A673 (cell line): ENCODE measurements around the gene SLC8A2. TPM values are rescaled to one million over a fixed set of nuclear protein-coding genes. Genes with fewer than 3 reads are reported as not detected.

Experiments
- BruUV-seq: library from RNA; stranded (reverse); fragments of 400-500 nt; replicated peaks from 2 replicates; lab custom pipeline; 2021; lab: Mats Ljungman, UMichigan
- CTCF ChIA-PET: fragments of 300-600 bp; sonication (Branson Sonifier 250); formaldehyde crosslinking; loops from one replicate; lab custom pipeline; 2022; ENCODE audit warnings: antibody characterized with exemption; lab: Charles Lee
- POLR2A ChIA-PET: fragments of 300-600 bp; sonication (Branson Sonifier 250); formaldehyde crosslinking; loops from one replicate; lab custom pipeline; 2022; ENCODE audit warnings: antibody characterized with exemption; ENCODE audit not compliant: low non-redundant PET; lab: Charles Lee
- DNase-seq: peaks from one replicate; pipeline ENCODE4 v3.0.0-alpha.2; 2015; ENCODE audit warnings: low spot score
- H3K27ac ChIP-seq: fragments of 200-600 bp; sonication (generic); 2 replicates; pipeline ENCODE4 v1.5.1; 2016; ENCODE audit warnings: mixed run types, low read depth, mild to moderate bottlenecking, mixed read lengths, antibody characterized with exemption, low read length; ENCODE audit not compliant: poor library complexity, severe bottlenecking
- H3K27me3 ChIP-seq: fragments of 200-600 bp; sonication (generic); replicated peaks from 2 replicates; pipeline ENCODE4 v1.6.1; 2017; ENCODE audit warnings: mixed run types, low read depth, mild to moderate bottlenecking, mixed read lengths, antibody characterized with exemption, low read length; ENCODE audit not compliant: insufficient read depth, poor library complexity
- H3K36me3 ChIP-seq: fragments of 200-600 bp; sonication (generic); 2 replicates; pipeline ENCODE4 v1.6.1; 2016; ENCODE audit warnings: mixed run types, mild to moderate bottlenecking, mixed read lengths, antibody characterized with exemption, low read length; ENCODE audit not compliant: insufficient read depth, poor library complexity, severe bottlenecking
- H3K4me1 ChIP-seq: fragments of 200-600 bp; sonication (generic); 2 replicates; pipeline ENCODE4 v1.6.1; 2017; ENCODE audit warnings: mixed run types, mild to moderate bottlenecking, mixed read lengths, antibody characterized with exemption, low read length; ENCODE audit not compliant: insufficient read depth, poor library complexity, severe bottlenecking
- H3K4me3 ChIP-seq: fragments of 200-600 bp; sonication (generic); 2 replicates; pipeline ENCODE4 v1.5.1; 2016; ENCODE audit warnings: low read depth, mixed run types, mild to moderate bottlenecking, mixed read lengths, low read length; ENCODE audit not compliant: poor library complexity, severe bottlenecking
- H3K9me3 ChIP-seq: fragments of 200-600 bp; sonication (generic); 2 replicates; pipeline ENCODE4 v1.6.1; 2016; ENCODE audit warnings: mixed run types, low read depth, mild to moderate bottlenecking, mixed read lengths, antibody characterized with exemption, low read length; ENCODE audit not compliant: poor library complexity, severe bottlenecking
- EZH2 ChIP-seq: fragments of 200-600 bp; sonication (generic); IDR thresholded peaks from 2 replicates; pipeline ENCODE4 v1.6.1; 2017; ENCODE audit warnings: borderline replicate concordance, low read depth, mild to moderate bottlenecking, mixed read lengths, antibody characterized with exemption, low read length; ENCODE audit not compliant: poor library complexity, severe bottlenecking
- intact Hi-C: fragments of 100-400 bp; cut with micrococcal nuclease; formaldehyde crosslinking; loops from one replicate; pipeline ENCODE4 v1.10.0; 2022; ENCODE audit not compliant: unreplicated experiment
- total RNA-seq: library from RNA; stranded (reverse); gene quantifications from 2 replicates; pipeline ENCODE4 v1.2.3, GENCODE V29; 2021
- TF ChIP-seq, protein P1 (sequence below): fragments of 300-800, 200-600 bp; sonication (generic); conservative IDR thresholded peaks from 2 replicates; pipeline ENCODE4 v1.5.1; 2017; ENCODE audit warnings: low read depth, mild to moderate bottlenecking, antibody characterized with exemption, low read length, moderate library complexity, mixed read lengths

SLC8A2 gene
- total RNA-seq, 1 experiment from 2014 or later = 3.2 TPM

DNA sequence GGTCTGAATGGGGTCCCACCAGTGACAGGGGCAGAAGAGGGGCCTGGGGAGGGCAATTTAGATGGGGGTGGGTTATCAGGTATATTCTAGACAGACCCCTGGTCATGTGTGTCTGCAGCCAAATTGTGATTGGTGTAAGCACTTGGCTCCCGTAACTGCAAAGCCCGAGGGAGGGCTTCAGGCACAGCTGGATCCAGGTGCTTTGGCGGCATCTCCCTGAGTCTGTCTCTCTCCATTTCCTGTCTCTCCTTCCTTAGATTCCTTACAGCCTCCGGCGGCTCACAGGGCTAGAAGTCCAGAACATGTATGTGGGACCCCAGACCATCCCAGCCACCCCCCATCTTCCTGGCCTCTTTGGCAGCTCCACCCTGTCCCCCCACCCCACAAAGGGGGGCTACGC, 91.1 kb downstream of the SLC8A2 start:
- Histone ChIP-seq H3K36me3 (peaks cover 35% of the 10 kb centered on the region), H3K4me3 (no peak overlapping the region), H3K9me3 (no peaks in the 10 kb centered on the region), H3K27ac (no peak overlapping the region), H3K27me3 (no peaks in the 10 kb centered on the region), H3K4me1 (no peaks in the 10 kb centered on the region)
- BruUV-seq = no TSS peak
- ChIA-PET CTCF (no interaction called here), POLR2A (no interaction called here)
- intact Hi-C loops = no loop called here
- DNase-seq = no peak
- no peak for TF ChIP-seq EZH2
- TF ChIP-seq, protein P1, sequence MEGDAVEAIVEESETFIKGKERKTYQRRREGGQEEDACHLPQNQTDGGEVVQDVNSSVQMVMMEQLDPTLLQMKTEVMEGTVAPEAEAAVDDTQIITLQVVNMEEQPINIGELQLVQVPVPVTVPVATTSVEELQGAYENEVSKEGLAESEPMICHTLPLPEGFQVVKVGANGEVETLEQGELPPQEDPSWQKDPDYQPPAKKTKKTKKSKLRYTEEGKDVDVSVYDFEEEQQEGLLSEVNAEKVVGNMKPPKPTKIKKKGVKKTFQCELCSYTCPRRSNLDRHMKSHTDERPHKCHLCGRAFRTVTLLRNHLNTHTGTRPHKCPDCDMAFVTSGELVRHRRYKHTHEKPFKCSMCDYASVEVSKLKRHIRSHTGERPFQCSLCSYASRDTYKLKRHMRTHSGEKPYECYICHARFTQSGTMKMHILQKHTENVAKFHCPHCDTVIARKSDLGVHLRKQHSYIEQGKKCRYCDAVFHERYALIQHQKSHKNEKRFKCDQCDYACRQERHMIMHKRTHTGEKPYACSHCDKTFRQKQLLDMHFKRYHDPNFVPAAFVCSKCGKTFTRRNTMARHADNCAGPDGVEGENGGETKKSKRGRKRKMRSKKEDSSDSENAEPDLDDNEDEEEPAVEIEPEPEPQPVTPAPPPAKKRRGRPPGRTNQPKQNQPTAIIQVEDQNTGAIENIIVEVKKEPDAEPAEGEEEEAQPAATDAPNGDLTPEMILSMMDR = no peak

DNA sequence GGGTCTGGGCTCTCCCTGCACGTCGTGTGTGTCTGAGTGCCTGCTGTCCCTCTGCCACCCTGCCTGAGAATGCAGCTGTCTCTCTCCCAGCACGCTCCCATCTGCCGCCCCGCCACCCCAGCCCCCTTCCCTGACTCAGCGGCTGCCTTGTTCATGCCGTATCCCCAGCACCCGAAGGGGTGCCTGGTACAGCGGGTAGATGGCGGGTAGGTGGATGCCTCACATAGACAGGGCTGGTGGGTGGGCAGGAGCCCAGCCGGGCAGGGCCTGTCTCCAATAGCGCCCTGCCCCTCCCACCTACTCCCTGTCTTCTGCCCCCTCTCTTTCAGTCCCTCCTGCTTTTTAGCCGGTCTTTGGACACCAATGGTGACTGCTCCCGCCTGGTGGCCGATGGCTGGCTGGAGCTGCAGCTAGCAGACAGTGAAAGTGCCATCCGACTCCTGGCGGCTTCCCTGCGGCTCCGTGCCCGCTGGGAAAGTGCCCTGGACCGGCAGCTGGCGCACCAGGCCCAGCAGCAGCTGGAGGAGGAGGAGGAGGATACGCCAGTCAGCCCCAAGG, 92.2 kb downstream of the SLC8A2 start:
- POLR2A ChIA-PET = no interaction called here
- intact Hi-C loops = no loop called here

DNA sequence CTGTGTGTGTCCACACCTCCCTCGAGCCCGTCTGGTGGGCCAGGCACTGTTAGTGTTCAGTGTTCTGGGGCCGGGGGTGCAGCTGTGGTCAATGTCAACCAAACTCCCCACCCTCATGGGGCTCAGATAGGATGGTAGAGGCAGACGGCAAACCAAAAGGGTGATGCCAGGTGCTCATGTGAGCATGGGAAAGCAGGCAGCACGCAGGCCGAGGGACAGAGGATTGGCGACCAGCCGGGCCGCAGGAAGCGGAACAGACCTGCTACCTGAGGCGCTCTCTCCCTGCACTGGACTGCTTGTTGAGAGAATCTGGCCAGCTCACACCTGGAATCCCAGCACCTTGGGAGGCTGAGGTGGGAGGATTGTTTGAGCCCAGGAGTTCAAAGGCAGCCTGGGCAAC, 93.4 kb downstream of the SLC8A2 start:
- no peak overlapping the region for H3K27ac ChIP-seq
- no peak overlapping the region for H3K4me3 ChIP-seq
- H3K27me3 ChIP-seq = no peaks in the 10 kb centered on the region
- TF ChIP-seq EZH2 = no peak
- TF ChIP-seq, protein P1 = no peak
- intact Hi-C loops = no loop called here
- no peaks in the 10 kb centered on the region for H3K9me3 ChIP-seq
- H3K36me3 ChIP-seq = peaks cover 55% of the 10 kb centered on the region
- POLR2A ChIA-PET = no interaction called here
- no TSS peak for BruUV-seq
- no peak for DNase-seq
- CTCF ChIA-PET = interaction anchor here (1.2 kb wide), 1 partner anchor 13 kb away, joined by 3 read pairs; no protein-coding TSS in a partner anchor
- H3K4me1 ChIP-seq = no peaks in the 10 kb centered on the region

More for the DNA sequence above, 92.2 kb downstream of the SLC8A2 start:
- no peak overlapping the region for H3K4me3 ChIP-seq
- no peak for DNase-seq
- no peak overlapping the region for H3K27ac ChIP-seq
- TF ChIP-seq, protein P1 = no peak
- TF ChIP-seq EZH2 = no peak
- H3K4me1 ChIP-seq = no peaks in the 10 kb centered on the region
- CTCF ChIA-PET = no interaction called here
- peaks cover 46% of the 10 kb centered on the region for H3K36me3 ChIP-seq
- no peaks in the 10 kb centered on the region for H3K9me3 ChIP-seq
- BruUV-seq = no TSS peak
- H3K27me3 ChIP-seq = no peaks in the 10 kb centered on the region

Other genes starting within 250 kb of the SLC8A2 start
- gene BBC3, start 240.7 kb downstream of the SLC8A2 start, total RNA-seq = 2.7 and 3.7 TPM in 2 replicates
- 36.4 and 39.7 TPM in 2 replicates for gene CCDC9, start 215.4 kb downstream of the SLC8A2 start, total RNA-seq
- gene INAFM1, start 197.0 kb downstream of the SLC8A2 start, total RNA-seq = 13.8 and 15.9 TPM in 2 replicates
- gene C5AR1, start 162.0 kb downstream of the SLC8A2 start, total RNA-seq = 0.92 and 1.2 TPM in 2 replicates
- 0.04 TPM in 1 of 2 replicates, not detected in the other for gene C5AR2, start 139.7 kb downstream of the SLC8A2 start, total RNA-seq
- 24.5 and 29.6 TPM in 2 replicates for gene DHX34, start 122.6 kb downstream of the SLC8A2 start, total RNA-seq
- gene MEIS3, start 52.4 kb downstream of the SLC8A2 start, total RNA-seq = 9.6 and 21.3 TPM in 2 replicates
- 18.7 and 18.9 TPM in 2 replicates for gene KPTN, start 12.3 kb upstream of the SLC8A2 start, total RNA-seq
- gene NAPA, start 43.2 kb upstream of the SLC8A2 start, total RNA-seq = 88.9 and 90.9 TPM in 2 replicates
- gene ZNF541, start 101.3 kb upstream of the SLC8A2 start, total RNA-seq = not detected in 2 replicates
- gene BICRA, start 137.2 kb upstream of the SLC8A2 start, total RNA-seq = 23.1 and 24.3 TPM in 2 replicates
- gene EHD2, start 241.5 kb upstream of the SLC8A2 start, total RNA-seq = 2.9 and 3.0 TPM in 2 replicates